ENCODE data around the gene SAMD7. TPM values are rescaled to one million over a fixed set of nuclear protein-coding genes. Genes with fewer than 3 reads are reported as not detected.

Gene SAMD7
- polyA plus RNA-seq, 1 donor (not counting 4 experiments of a cell fraction or from before 2014, with no cell fraction given), result not detected

DNA sequence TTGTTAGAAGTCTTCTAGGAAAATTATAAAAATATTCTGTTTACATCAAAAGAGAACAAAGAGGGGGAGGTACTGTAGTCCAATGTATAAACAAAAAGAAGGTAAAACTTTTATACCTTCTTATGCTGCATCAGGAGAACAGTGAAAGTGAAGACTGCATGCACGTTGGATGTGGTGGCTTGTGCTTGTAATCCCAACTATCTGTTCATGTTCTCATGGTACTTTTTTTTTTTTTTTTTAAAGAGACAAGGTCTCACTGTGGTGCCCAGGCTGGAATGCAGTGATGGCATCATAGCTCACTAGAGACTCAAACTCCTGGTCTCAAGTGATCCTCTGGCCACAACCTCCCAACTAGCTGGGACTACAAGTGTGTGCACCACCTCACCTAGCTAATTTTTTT, 59.5 kb downstream of the SAMD7 start:
- Histone ChIP-seq H3K36me3 (ENCODE audit: control insufficient read depth in 2 of 2, extremely low read depth in 1 of 2, insufficient read depth in 2 of 2, low read length in 2 of 2) (peaks cover under 1 to 2% of the 10 kb centered on the region in 2 experiments), H3K27ac (ENCODE audit: control insufficient read depth, insufficient read depth, low read length) (no peak overlapping the region), H3K9me3 (ENCODE audit: control insufficient read depth, low read depth, low read length) (no peaks in the 10 kb centered on the region), H3K27me3 (ENCODE audit: control insufficient read depth, extremely low read depth, insufficient read depth, low read length) (no peaks in the 10 kb centered on the region), H3K4me3 (ENCODE audit: control insufficient read depth in 2 of 3, extremely low read depth in 1 of 3, insufficient read depth in 2 of 3, low read depth in 1 of 3, low read length in 3 of 3) (no peak overlapping the region), H2AFZ (ENCODE audit: control insufficient read depth, low read length) (no peak overlapping the region), H3K9ac (ENCODE audit: control insufficient read depth, extremely low read depth, insufficient read depth, low read length) (no peak overlapping the region), H3K4me2 (ENCODE audit: control insufficient read depth, extremely low read depth, insufficient read depth, low read depth, low read length) (no peak overlapping the region), H3K79me2 (ENCODE audit: control insufficient read depth, insufficient read depth, low read length) (peaks cover 77% of the 10 kb centered on the region), H3K4me1 (ENCODE audit: control insufficient read depth, extremely low read depth, insufficient read depth, low read length) (peaks cover 17% of the 10 kb centered on the region), H3K9me1 (ENCODE audit: control insufficient read depth, extremely low read depth, insufficient read depth, low read length) (no peaks in the 10 kb centered on the region), H4K20me1 (ENCODE audit: control insufficient read depth, extremely low read depth, insufficient read depth, low read length) (no peaks in the 10 kb centered on the region)
- TF ChIP-seq, protein P1, sequence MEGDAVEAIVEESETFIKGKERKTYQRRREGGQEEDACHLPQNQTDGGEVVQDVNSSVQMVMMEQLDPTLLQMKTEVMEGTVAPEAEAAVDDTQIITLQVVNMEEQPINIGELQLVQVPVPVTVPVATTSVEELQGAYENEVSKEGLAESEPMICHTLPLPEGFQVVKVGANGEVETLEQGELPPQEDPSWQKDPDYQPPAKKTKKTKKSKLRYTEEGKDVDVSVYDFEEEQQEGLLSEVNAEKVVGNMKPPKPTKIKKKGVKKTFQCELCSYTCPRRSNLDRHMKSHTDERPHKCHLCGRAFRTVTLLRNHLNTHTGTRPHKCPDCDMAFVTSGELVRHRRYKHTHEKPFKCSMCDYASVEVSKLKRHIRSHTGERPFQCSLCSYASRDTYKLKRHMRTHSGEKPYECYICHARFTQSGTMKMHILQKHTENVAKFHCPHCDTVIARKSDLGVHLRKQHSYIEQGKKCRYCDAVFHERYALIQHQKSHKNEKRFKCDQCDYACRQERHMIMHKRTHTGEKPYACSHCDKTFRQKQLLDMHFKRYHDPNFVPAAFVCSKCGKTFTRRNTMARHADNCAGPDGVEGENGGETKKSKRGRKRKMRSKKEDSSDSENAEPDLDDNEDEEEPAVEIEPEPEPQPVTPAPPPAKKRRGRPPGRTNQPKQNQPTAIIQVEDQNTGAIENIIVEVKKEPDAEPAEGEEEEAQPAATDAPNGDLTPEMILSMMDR (optimal IDR thresholded peaks at IDR 0.05 in 1 of 3, IDR thresholded peaks at IDR 0.05 in 1 of 3, conservative IDR thresholded peaks at IDR 0.05 in 1 of 3; ENCODE audit: extremely low read depth in 1 of 3, insufficient read depth in 2 of 3, low read length in 3 of 3), result no peak
- TF ChIP-seq EZH2 (IDR thresholded peaks at IDR 0.05; ENCODE audit: low read length), result no peak
- FAIRE-seq, result no peak
- dilution Hi-C loops (cut with MboI; ENCODE audit: extremely low pct_ligation_motif_present, low sequenced_read_pairs), result no loop called here
- DNase-seq (ENCODE audit: low read depth, low spot score), result no peak

GRCh38 chr3:169971522-169971921, 60.1 kb downstream of the SAMD7 start:
- Histone ChIP-seq H3K27ac (ENCODE audit: control insufficient read depth, insufficient read depth, low read length) (no peak overlapping the region), H2AFZ (ENCODE audit: control insufficient read depth, low read length) (no peak overlapping the region), H3K79me2 (ENCODE audit: control insufficient read depth, insufficient read depth, low read length) (peaks cover 77% of the 10 kb centered on the region), H3K9me1 (ENCODE audit: control insufficient read depth, extremely low read depth, insufficient read depth, low read length) (no peaks in the 10 kb centered on the region), H3K9ac (ENCODE audit: control insufficient read depth, extremely low read depth, insufficient read depth, low read length) (no peak overlapping the region), H4K20me1 (ENCODE audit: control insufficient read depth, extremely low read depth, insufficient read depth, low read length) (no peaks in the 10 kb centered on the region), H3K9me3 (ENCODE audit: control insufficient read depth, low read depth, low read length) (no peaks in the 10 kb centered on the region), H3K4me2 (ENCODE audit: control insufficient read depth, extremely low read depth, insufficient read depth, low read depth, low read length) (no peak overlapping the region), H3K4me3 (ENCODE audit: control insufficient read depth in 2 of 3, extremely low read depth in 1 of 3, insufficient read depth in 2 of 3, low read depth in 1 of 3, low read length in 3 of 3) (no peak overlapping the region), H3K36me3 (ENCODE audit: control insufficient read depth in 2 of 2, extremely low read depth in 1 of 2, insufficient read depth in 2 of 2, low read length in 2 of 2) (peaks cover 2 to 3% of the 10 kb centered on the region in 2 experiments), H3K4me1 (ENCODE audit: control insufficient read depth, extremely low read depth, insufficient read depth, low read length) (peaks cover 11% of the 10 kb centered on the region), H3K27me3 (ENCODE audit: control insufficient read depth, extremely low read depth, insufficient read depth, low read length) (no peaks in the 10 kb centered on the region)
- no peak for FAIRE-seq
- dilution Hi-C loops (cut with MboI; ENCODE audit: extremely low pct_ligation_motif_present, low sequenced_read_pairs), result no loop called here
- TF ChIP-seq, protein P1 (optimal IDR thresholded peaks at IDR 0.05 in 1 of 3, IDR thresholded peaks at IDR 0.05 in 1 of 3, conservative IDR thresholded peaks at IDR 0.05 in 1 of 3; ENCODE audit: extremely low read depth in 1 of 3, insufficient read depth in 2 of 3, low read length in 3 of 3), result no peak
- no peak for TF ChIP-seq EZH2 (IDR thresholded peaks at IDR 0.05; ENCODE audit: low read length)
- DNase-seq (ENCODE audit: low read depth, low spot score), result no peak
